Measurements from ENCODE around the gene AOC1. TPM values are rescaled to one million over a fixed set of nuclear protein-coding genes. Genes with fewer than 3 reads are reported as not detected.

AOC1 gene
- total RNA-seq, 2 experiments from 2014 or later, result not detected

DNA sequence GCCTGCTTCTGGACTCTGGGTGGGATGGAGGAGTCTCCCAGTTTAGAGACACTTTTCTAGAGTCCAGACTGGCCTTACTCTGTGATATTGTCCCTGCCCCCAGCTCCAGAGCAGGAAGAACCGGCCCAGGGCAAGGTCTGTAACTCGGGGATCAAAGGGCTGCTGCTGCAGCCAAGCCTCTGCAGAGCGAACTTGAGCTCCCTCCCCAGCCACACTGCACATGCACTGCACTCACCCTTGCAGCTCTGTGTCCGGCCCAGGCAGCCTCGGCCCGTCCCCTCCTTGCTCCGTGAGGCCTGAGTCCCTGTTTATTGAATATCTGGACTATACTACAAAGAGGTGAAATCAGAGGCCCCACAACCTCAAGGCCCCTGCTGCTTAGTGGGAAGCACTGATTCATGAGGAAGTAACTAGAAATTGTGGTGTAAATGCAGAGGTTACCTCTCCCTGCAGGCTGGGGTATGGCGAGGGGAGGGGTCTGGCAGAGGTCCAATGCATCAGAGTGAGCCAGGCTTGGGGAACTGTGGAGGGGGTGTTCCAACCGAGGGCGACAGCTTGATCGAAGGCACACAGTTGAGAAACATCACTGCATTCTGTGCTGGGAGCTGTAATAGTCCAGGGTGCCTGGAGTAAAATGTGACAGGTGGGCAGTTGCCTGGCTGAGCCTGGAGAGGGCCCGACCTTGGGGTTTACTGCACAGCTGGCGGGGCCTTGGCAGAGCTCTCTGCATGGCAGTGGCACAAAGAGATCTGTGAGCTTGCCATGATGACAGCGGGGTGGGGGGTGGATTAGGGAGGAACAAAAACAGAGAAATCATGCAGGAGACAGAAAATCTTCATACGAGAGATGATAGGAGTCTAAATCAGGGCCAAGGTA, 49.1 kb downstream of the AOC1 start:
- intact Hi-C loops (cut with micrococcal nuclease), result no loop called here
- no peak overlapping the region for H3K4me3 Mint-ChIP-seq
- peaks cover 18% of the 10 kb centered on the region for H3K4me1 Mint-ChIP-seq (ENCODE audit: low read depth)
- ATAC-seq, result no peak
- H3K9me3 Mint-ChIP-seq, result no peaks in the 10 kb centered on the region
- no peak overlapping the region for H3K27ac Mint-ChIP-seq
- DNase-seq, result no peak
- peaks cover 59% of the 10 kb centered on the region for H3K27me3 Mint-ChIP-seq
- POLR2A ChIA-PET, result no interaction called here
- H3K36me3 Mint-ChIP-seq (ENCODE audit: low read depth), result no peaks in the 10 kb centered on the region
- TF ChIP-seq, protein P1, sequence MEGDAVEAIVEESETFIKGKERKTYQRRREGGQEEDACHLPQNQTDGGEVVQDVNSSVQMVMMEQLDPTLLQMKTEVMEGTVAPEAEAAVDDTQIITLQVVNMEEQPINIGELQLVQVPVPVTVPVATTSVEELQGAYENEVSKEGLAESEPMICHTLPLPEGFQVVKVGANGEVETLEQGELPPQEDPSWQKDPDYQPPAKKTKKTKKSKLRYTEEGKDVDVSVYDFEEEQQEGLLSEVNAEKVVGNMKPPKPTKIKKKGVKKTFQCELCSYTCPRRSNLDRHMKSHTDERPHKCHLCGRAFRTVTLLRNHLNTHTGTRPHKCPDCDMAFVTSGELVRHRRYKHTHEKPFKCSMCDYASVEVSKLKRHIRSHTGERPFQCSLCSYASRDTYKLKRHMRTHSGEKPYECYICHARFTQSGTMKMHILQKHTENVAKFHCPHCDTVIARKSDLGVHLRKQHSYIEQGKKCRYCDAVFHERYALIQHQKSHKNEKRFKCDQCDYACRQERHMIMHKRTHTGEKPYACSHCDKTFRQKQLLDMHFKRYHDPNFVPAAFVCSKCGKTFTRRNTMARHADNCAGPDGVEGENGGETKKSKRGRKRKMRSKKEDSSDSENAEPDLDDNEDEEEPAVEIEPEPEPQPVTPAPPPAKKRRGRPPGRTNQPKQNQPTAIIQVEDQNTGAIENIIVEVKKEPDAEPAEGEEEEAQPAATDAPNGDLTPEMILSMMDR (IDR thresholded peaks at IDR 0.05), result no peak
- CTCF ChIA-PET, result interaction anchor here (0.7 to 1.8 kb wide), 4 partner anchors 8 to 93 kb away, joined by 3 to 9 read pairs (median 4); no protein-coding TSS in a partner anchor

DNA sequence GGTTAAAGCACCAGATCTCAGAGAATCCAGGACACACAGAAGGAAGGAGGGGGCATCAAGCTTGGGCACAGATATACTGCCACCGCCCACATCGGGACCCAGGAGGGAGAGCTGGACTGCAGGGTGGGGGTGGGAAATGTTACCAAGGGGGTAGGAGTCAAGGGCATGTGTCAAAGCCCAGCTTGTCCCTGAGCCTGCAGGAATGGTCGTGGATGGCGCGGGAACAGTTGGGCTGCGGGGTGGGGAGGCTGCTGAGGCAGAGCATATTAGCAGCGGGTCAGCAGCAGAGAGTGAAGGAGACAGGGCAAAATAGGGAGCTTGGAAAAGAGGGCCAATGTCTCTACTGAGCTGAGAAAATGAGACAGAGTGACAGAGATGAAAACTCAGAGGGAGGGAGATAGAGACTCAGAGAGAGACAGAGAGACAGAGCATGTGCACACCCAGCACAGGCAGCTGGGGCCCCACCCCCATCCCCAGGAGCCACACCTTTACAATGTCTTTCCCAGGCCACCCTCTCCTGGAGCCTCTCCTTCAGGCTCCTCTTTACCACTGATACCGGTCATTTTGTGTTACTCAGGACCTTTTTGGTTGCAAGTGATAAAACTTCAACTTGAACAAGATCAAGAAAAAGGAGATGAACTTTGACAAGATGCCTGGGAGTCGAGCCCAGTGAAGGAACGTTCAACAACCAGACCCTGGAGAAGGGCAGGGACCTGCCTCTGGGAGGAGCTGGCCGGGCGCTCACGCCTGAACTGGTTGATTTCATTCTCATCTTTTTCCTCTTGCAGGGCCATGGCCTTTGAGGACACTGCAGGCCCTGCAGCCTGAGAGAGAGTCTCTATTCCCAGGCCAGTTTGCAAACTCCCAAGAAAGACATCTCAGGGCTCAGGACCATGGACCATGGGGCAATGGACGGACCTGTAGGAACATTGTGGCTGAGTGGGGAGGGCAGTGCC, 50.0 kb downstream of the AOC1 start:
- TF ChIP-seq, protein P1 (IDR thresholded peaks at IDR 0.05), result no peak
- DNase-seq (no peak), ATAC-seq (no peak)
- Mint-ChIP-seq H3K4me3 (no peak overlapping the region), H3K9me3 (no peaks in the 10 kb centered on the region), H3K36me3 (ENCODE audit: low read depth) (no peaks in the 10 kb centered on the region), H3K4me1 (ENCODE audit: low read depth) (peaks cover 16% of the 10 kb centered on the region), H3K27ac (no peak overlapping the region), H3K27me3 (peaks cover 52% of the 10 kb centered on the region)
- intact Hi-C loops (cut with micrococcal nuclease), result no loop called here
- POLR2A ChIA-PET, result interaction anchor here (0.5 kb wide), 1 partner anchor 344 kb away, joined by 3 read pairs; no protein-coding TSS in a partner anchor
- CTCF ChIA-PET, result interaction anchor here (0.6 to 1.8 kb wide), 5 partner anchors 9 to 83 kb away, joined by 3 to 9 read pairs (median 3); no protein-coding TSS in a partner anchor

DNA sequence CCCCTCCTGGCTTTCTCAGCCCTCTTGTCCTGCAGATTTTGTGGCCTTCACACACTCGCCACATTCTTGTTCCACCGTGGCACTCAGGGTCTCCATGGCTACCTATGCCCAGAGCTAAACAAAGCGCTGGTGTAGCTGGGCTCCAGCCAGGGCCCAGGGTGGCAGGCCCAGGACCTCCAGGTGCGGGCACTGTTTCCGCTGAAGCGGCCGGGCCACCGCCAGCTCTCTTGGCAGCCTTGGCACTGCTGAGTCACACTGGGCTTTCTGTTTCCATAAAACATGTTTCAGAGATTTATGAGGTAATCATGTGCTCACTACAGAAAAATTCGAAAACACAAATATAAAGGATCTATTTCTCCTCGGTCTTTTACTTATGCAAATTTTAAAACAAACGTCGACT, 51.3 kb downstream of the AOC1 start:
- intact Hi-C loops (cut with micrococcal nuclease), result no loop called here

DNA sequence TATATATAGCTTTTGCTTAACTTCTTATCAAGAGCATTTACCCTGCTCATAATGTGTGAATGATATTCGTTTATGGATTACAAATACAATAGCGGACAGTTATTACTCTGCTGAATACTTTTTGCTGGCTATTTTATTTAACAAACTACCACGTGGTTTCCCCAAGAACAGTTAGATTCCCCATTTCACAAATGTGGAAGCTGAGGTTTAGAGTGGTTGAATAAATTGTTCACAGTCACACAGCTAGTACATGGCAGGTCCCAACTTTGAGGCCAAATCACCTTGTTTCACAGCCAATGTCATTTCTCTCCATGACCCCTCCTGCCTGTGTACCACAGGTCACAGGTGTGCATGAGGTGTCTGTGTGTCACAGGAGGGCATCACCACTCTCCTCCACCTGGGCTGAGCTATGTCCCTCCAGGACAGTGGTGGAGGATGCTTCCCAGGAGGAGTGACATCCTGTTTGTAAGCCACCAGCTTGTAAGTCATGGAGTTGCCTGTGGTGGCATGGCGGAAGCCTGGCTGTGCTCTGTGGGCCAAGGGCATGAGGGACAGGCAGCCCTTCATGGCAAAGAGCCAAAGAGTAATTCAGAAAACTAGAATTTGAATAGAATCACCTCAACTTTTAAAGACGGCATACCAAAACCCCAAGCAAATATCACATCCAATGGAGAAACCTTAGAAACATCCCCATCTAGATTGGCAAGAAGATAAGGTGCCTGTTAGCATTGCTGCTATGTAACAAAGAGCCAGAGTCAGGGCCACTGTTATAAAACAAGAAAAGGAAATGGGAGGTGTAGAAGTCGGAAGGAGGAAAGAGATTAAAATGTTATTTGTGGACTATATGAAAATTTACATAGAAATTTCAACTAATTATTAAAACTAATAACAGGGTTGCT, 51.9 kb downstream of the AOC1 start:
- POLR2A ChIA-PET, result no interaction called here
- Mint-ChIP-seq H3K9me3 (no peaks in the 10 kb centered on the region), H3K4me1 (ENCODE audit: low read depth) (peaks cover 8% of the 10 kb centered on the region), H3K27me3 (peaks cover 45% of the 10 kb centered on the region), H3K36me3 (ENCODE audit: low read depth) (no peaks in the 10 kb centered on the region), H3K27ac (no peak overlapping the region), H3K4me3 (no peak overlapping the region)
- CTCF ChIA-PET, result interaction anchor here (1.0 to 2.0 kb wide), 4 partner anchors 28 to 206 kb away, joined by 3 to 5 read pairs (median 4); no protein-coding TSS in a partner anchor
- intact Hi-C loops (cut with micrococcal nuclease), result no loop called here
- ATAC-seq, result no peak
- DNase-seq, result no peak
- TF ChIP-seq, protein P1 (IDR thresholded peaks at IDR 0.05), result no peak

More for the DNA sequence above, 51.3 kb downstream of the AOC1 start:
- no peaks in the 10 kb centered on the region for H3K9me3 Mint-ChIP-seq
- H3K27ac Mint-ChIP-seq, result no peak overlapping the region
- POLR2A ChIA-PET, result no interaction called here
- H3K4me1 Mint-ChIP-seq (ENCODE audit: low read depth), result peaks cover 4% of the 10 kb centered on the region
- H3K36me3 Mint-ChIP-seq (ENCODE audit: low read depth), result no peaks in the 10 kb centered on the region
- CTCF ChIA-PET, result interaction anchor here (1.0 to 1.3 kb wide), 3 partner anchors 27 to 207 kb away, joined by 3 to 5 read pairs (median 3); no protein-coding TSS in a partner anchor
- DNase-seq (peak; percentile 45), ATAC-seq (peak; percentile 42)
- no peak overlapping the region for H3K4me3 Mint-ChIP-seq
- TF ChIP-seq, protein P1 (IDR thresholded peaks at IDR 0.05), result no peak
- peaks cover 47% of the 10 kb centered on the region for H3K27me3 Mint-ChIP-seq
